ENCODE results near the gene CFAP73.
A peak's percentile ranks its signal among the peaks of the same experiment; 100 is the strongest.
"Not testable (repeated sequence)": the region's sequence is repeated elsewhere in the genome, so short reads cannot be mapped to it uniquely, and the experiment has no call there.

The CFAP73 gene

DNA sequence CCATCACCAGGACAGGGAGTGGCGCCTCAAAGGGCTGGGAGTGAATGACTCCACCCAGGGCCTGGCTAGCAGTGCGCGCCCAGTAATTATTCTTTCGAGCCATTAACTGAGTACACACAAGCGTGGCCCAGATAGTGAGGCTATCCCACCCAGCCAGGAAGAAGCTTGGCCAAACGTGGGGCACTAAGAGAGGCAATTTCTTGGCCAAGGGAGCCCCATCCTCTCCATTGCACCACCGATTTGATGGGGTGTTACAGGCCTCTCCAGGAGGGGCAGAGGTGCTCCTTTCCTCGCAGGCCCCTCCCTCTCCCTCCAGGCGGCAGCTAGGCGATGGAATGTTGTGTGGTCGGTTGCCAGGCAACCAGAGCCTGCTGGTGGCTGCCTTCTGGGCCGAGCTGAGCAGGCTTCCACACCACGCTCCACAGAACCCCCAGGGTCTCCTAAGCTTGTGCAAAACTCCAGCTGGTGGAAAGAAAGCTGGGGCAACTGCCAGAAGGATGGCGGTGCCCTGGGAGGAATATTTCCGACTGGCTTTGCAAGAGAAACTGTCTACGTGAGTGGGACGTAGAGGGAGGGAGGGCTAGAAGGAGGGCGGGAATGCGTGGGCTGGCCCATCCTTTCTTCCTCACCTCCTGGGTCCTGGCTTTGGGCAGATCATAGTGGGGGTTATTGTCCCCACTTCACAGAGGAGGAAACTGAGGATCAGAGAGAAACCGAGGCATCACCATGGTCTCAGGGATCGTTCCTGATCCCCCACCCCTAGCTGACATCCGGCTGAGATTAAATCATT is at the start of gene CFAP73:
Gene CFAP73 (plus strand): TSS at position 364 of the 790 bp plus-strand sequence. CDS start 134 bp downstream, at position 498.
- peak; percentile 79 for DNase-seq (ENCODE audit: low spot score)
- no peak for FAIRE-seq

DNA sequence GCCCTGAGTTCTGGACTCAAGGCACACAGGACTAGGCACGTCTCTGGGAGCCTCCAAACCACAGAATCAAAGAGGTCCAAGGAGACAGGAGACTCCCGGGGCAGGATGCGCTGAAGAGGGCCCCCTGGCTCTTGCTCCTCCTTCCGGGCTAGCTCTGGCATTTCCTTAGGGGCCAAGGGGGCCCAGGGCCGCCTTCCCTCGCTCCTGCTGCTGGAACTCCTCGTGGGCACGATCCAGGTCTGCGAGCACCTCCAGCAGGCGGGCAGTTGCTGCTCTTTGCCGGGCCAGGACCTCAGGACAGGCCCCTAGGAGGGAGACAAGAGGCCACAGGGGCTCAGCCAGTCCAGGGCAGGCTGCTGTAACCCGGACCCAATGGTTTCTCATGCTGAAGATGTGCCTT is 49.8 kb upstream of the CFAP73 start:
- FAIRE-seq (no peak), DNase-seq (ENCODE audit: low spot score) (no peak)

DNA sequence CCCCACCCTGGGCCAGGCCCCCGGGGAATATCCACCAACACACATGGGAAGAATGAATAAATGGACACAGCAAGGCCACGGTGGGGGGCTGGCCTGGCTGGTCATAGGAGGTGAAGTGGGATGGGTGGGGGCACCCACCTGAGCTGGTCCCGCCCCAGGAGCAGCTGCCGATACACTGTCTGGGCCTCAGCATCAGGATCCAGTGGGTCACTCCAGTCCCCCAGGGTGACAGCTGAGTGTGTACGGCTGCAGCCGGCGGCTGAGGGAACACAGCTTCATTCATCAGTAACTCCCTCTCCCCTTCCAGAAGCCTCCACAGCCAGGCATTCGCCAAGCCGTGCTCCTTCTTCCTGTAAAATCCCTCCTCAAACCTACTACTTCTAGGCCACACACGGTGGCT is 47.8 kb upstream of the CFAP73 start:
- no peak for FAIRE-seq
- DNase-seq (ENCODE audit: low spot score), result no peak

DNA sequence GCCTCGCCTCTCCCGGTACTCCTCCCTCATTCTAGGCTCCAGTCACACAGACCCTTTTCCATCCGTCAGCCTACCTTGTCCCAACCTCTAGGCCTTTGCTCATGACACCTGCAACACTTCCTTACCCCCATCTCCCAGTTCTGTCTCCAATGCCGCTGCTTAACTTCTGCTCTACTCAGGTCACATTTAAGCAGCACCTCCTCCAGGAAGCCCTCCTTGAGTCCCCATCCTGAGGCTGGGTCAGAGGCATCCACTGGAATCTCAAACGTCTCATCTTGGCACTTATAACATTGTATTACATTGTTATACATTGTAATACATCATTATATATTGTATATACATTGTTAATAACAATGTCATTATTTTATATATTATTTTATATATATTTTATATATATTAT is 46.7 kb upstream of the CFAP73 start:
- peak; percentile 11 for FAIRE-seq
- no peak for DNase-seq (ENCODE audit: low spot score)

DNA sequence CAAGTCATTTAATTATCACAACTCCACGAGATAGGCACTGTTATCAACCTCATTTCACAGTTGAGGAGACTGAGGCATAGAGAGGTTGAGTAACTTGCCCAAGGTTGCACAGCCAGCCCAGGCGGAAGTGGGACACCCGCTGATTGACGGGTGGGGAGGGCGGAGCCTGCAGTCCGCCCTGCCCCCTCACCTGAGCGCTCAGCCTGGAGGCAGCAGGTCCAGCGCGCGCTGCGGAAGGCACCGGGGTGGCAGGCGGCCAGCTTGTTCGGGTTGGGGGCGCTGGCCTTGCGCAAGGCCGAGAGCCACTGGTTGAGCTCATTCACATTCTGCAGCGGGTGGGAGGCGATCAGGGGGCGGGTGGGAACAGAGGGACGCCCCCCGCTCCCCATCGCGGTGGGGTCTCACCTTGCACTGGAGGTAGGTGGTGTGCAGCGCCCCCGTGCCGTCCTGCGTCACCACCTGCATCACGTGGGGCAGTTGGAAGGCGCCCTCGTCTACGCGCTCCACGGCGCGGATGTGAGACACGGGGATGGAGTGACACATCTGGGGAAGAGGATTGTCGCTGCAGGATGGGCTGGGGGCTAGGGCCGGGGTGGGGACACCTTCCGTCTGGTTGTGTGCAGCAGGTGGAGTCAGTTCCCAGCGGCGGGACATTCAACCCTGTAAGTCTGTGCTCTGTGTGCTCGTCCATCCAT is 45.6 kb upstream of the CFAP73 start:
- FAIRE-seq, result no peak
- DNase-seq (ENCODE audit: low spot score), result no peak

DNA sequence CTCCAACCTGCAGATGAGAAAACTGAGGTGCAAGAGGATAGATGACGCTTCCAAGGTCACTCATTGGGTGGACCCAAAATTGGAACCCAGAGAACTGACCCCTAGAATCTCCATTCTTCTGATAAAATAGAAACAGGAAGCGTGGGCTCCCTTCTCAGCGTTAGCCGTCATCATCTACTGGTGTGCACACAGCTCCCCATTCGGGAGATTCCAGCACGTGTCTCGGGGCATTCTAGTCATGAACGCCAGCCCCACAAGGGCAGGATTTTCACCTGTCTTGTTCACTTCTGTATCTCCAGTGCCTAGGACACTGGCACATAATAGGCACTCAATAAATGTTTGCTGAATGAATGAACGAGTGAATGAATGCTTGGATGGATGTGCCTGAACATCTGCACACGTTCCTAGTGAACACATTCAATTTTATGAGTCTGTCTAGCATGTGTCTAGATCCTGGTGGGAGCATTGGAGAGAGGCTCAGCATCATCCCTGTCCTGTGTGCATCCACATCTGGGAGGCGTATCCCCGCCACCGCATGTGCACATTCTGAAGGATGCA is 44.5 kb upstream of the CFAP73 start:
- DNase-seq (ENCODE audit: low spot score) (no peak), FAIRE-seq (no peak)

DNA sequence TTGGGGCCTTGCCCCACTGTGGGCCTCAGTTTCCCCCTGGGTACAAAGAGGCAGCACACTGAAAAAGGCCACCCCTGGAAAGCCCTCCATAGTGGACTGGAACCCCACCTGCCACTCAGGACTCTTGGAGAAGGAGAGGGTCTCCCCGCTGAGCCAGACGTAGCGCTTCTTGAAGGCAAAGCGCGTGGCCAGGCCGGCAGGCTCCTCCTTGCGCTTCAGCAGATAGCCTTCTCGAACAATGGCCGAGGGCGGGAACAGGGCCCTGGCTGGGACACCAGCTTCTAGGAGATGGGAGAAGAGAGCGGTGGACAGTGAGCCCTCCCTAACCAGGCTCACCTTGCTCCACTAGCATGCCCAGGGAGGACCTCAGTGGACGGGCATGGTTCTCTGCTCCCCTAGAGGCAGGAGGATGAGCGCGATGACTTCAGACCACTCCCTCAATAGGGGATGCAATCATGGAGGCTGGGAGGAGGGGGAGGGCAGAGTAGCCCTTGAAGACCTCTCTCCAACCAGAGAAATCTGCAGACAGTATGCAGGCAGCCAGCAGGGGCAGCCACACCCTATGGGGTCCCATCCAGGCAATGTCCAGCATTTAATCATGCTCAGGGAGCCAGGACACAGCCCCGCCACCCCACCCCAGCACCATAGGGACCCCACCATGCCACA is 43.8 kb upstream of the CFAP73 start:
- FAIRE-seq (no peak), DNase-seq (ENCODE audit: low spot score) (no peak)

DNA sequence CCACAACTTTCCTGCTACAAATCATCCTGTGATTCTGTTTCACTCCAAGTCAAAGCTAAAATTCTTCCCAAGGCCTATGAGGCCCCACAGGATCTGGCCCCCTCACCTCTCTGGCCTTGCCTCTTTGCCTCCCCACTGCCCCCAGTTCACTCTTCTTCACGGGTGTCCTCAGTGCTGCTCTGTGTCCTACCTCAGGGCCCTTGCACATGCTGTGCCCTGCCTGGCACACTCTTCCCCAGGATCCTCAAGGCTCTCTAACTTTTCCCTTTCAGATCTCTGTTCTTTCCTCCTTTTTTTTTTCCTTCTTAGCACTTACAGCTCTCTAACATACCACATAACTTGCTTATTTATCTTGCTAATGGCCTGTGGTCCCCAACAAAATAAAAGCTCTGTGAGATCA is 43.2 kb upstream of the CFAP73 start:
- no peak for FAIRE-seq

DNA sequence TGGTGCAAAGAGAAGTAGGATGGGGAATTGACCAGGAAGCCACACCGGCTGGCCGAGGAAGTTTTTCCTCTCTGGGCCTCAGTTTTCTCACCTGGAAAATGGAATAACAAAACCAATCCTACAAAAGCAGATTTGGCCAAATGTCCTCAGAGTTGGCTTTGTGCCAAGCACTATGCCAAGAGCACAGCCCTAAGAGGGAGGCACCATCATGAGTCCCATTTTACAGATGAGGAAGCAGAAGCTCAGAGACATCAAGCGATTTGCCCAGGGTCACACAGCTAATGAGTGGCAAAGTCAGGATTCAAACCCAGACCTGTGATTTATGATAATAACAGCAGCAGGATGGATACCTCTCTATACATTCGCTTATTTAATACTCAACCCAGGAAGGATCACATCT is 41.2 kb upstream of the CFAP73 start:
- no peak for FAIRE-seq

More for the DNA sequence above, 43.2 kb upstream of the CFAP73 start:
- DNase-seq (ENCODE audit: low spot score), result no peak

DNA sequence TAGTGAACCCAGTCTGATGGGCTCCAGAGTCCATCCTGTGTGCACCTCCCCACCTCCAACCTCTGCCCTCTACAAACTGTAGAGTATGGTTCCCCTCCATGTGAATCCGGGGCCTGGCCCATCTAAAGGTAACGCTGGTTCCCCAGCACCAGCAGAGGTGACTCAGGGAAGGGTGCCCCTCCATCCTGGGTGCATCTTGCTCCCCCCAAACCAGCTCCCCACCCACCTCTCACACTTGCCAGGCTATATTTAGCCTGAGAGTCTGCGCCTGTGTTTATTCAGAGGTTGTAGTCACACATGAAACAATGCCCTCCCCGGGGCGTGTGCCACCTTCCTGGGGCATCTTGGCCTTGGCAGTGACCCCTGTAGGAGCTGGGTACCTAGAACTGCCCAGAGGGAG is 40.2 kb upstream of the CFAP73 start:
- FAIRE-seq, result no peak
- no peak for DNase-seq (ENCODE audit: low spot score)

More for the DNA sequence above, 41.2 kb upstream of the CFAP73 start:
- DNase-seq (ENCODE audit: low spot score), result no peak

DNA sequence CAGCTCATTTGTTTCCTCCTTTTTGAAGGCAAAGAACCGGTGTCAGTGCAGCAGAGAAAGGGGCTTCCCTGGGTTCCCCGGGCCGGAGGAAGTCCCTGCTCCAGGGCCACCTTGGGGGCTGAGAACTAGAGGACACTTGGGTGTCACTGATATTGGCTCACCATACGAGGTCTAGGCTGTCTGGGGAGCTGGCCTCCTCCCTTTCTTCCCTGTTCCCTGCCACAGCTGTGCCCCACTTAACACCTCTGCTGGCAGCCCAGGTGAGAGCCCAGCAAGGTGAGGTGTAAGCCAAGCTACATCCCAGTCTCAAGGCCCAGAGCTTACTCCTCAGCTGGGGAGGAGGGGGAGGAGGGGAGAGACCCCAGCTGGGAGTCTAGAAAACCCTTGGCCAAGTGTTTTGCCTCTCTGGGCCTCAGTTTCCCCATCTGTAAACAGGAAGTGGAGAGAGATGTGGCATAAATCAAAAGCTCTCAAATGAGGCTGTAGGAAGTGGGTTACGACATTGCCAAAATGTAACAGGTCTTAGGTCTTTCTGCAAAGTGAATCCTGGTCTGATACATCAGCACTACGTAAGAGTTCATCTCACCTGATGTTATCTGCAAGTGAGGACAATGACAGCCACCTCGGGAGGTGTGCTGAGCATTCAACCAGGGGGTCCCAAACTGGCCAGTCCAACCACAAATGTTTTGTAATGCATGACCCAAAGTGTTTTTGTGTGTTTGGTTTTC is 39.5 kb upstream of the CFAP73 start:
- no peak for DNase-seq (ENCODE audit: low spot score)
- no peak for FAIRE-seq

DNA sequence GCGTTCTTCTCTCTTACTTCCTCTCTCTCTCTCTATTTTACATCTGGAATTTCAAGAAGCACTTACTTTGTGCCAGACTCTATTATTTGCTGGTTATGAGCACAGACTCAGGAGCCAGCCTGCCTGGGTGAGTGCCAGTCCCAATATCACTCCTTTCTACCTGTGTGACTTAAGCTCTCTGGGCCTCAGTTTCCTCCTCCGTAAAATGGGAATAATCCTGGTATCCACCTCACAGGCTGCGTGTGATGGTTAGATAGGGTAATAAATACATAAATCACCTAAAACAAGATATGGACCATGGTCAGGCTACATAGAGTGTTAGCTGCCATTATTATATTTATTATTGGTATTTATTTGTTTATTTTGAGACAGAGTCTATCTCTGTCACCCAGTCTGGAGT is 38.3 kb upstream of the CFAP73 start:
- DNase-seq (ENCODE audit: low spot score), result no peak
- no peak for FAIRE-seq

DNA sequence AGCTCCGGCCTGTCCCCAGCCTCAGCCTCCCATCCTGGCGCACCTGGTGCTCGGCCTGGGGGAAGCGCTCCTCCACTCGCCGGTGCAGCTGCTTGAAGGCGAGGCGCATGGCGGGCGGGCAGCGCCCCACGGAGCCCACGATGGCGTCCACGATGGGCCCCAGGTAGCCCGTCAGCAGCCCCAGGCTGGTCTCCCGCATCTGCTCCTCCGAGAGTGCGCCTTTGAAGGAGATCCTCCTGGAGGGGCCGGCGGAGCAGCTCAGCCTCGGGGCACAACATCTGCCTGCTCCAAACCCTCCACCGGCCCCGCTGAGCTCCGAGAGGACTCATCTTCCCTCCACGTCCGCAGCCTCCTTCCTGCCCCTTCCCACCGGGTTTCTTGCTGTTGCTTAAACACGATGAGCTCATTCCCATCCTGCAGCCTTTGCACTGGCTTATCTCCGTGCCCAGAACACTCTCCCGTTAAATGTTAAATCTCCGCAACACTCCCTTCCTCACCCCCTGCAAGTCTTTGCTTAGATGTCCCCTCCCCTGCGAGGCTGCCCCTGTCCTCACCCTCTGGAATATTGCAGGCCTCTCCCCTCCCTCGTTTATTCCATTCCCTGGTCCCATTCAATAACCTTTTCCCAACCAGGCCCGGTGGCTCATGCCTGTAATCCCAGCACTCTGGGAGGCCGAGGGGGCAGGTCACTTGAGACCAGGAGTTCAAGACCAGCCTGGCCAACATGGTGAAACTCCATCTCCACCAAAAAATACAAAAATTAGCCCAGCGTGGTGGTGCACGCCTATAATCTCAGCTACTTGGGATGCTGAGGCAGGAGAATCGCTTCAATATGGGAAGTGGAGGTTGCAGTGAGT is 37.3 kb upstream of the CFAP73 start:
- no peak for FAIRE-seq

DNA sequence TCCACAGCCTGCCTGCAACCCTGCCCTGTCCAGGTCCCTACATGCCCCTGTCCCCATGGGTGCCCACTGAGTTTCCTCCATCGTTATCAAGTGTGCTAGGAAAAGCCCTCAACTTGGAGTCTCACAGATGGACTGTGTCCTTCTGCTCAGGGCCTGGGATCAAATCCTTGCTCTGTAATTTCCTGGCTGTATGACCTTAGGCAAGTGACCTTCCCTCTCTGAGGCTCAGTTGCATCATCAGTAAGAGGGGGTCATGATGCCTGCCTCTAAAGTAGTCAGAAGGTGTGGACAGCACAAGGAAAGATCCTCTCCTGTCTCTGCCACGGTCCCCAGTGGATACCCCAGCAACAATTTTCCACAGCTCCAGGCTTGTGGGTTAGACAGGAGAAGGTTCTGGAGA is 36.1 kb upstream of the CFAP73 start:
- DNase-seq (ENCODE audit: low spot score), result no peak
- FAIRE-seq, result no peak

More for the DNA sequence above, 37.3 kb upstream of the CFAP73 start:
- no peak for DNase-seq (ENCODE audit: low spot score)

DNA sequence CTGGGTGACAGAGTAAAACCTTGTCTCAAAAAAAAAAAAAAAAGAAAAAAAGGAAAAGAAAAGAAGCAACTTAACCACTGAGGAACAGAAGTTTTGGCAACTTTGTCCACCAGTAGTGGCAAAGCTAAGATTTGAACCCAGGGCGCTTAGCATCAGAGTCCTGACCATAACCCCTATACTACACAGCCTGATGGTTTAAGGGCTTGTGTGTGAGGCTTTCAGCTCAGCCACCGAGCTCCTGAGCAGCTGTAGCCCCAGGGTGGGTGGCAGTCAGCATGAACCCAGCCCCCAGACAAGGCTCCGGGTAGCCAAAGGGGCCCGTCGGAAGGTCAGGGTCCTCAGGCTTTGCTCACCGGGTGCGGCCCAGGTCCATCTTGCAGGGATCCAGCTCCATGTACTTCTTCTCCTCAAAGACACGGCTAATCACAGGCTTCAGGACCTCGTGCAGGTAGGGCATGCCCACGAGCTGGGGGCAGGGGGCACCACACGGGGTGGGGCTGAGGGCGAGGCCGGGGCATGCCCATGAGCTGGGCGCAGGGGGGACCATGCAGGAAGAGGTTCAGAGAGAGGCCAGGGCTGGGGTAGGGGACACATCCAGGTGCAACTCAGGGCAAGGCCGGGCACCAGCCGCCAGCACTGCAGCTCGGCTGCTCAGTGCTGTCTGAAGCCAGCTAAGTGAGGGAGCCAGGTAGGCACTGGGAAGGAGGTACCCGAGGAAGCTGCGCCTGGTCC is 34.9 kb upstream of the CFAP73 start:
- FAIRE-seq, result no peak
- no peak for DNase-seq (ENCODE audit: low spot score)

DNA sequence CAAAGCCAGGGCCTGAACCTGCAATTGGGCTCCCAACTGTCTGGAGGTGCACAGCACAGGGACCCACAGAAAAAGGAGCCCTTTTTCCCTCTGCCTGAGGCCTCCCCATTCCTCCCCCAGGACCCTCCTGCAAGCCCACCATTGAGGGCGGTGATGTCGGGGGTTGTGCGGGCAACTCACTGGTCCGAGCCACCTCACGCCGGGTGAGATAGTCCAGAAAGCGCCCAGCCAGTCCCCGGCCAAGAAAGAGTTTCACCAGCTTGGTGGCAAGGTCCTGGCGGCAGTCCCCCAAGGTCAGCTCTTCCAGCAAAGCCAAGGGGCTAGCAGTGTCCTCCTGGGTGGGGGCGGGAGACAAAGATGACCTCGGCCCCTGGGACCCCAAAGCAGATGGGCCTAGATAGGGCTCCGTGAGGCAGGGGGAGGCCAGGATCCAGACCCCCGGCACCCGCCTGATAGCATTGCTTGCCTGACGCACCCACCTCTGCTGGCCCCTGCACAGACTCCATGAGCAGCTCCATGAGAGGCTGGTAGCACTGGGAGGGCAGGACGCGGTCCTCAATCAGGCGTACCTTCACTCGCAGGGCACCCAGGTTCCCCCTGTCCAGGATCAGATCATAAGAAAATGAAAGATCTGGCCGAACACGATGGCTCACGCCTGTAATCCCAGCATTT is 33.9 kb upstream of the CFAP73 start:
- no peak for FAIRE-seq
- DNase-seq (ENCODE audit: low spot score), result no peak

DNA sequence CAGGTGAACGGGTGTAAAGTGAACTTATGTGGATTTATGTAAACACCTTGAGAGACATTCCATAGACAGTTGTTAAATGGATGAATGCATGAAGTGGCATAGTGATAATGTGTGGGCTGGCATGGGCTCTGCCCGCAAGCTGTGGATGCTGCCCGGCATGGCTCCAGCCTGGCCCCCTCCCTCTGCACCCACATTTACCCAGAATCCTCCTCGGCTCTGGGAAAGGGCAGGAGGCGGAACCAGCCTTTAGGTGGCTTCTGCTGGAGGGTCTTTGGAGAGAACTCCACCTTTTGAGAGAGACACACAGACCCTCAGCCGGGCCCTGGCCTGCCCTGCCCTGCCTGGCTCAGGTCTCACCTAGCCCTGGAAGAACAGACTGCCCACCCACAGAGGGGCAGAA is 32.6 kb upstream of the CFAP73 start:
- DNase-seq (ENCODE audit: low spot score) (no peak), FAIRE-seq (no peak)

DNA sequence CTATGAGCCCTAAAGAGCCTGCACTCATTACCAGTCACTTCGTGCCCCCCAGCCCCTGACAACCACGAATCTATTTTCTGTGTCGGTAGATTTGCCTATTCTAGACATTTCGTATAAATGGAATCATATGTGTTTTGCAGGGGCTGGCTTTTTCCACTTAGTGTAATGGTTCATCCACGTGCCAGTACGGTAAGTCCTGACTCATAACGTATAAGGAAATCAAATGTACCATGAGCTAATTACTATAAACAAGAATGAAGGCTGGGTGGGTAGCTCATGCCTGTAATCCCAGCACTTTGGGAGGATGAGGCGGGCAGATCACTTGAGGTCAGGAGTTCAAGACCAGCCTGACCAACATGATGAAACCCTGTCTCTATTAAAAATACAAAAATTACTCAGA is 31.8 kb upstream of the CFAP73 start:
- FAIRE-seq; DNase-seq (ENCODE audit: low spot score): not testable (repeated sequence)

DNA sequence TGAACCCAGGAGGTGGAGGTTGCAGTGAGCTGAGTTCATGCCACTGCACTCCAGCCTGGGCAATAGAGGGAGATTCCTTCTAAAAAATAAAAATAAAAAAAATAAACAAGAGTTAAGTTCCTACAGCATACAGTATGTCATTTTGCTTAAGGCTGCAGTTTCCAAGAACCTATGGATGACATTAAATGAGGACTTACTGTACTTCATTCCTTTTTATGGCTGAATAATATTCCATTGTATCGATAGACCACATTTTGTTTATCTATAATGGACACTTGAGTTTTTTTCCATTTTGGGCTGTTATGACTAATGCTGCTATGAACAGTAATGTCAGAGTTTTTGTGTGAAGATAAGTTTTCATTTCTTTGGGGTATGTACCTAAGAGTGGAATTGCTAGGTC is 31.4 kb upstream of the CFAP73 start:
- no peak for DNase-seq (ENCODE audit: low spot score)
- no peak for FAIRE-seq

All from RCC 7860 (cell line).